Germinal center (tissue), 1 donor: ENCODE measurements around the gene SLC10A4.
"Not testable (repeated sequence)": the region's sequence is repeated elsewhere in the genome, so short reads cannot be mapped to it uniquely, and the experiment has no call there.

Experiments
- DNase-seq: peaks from one replicate; pipeline ENCODE4 v3.0.0; 2012; ENCODE audit warnings: mixed read lengths, low spot score

SLC10A4 gene, protein sequence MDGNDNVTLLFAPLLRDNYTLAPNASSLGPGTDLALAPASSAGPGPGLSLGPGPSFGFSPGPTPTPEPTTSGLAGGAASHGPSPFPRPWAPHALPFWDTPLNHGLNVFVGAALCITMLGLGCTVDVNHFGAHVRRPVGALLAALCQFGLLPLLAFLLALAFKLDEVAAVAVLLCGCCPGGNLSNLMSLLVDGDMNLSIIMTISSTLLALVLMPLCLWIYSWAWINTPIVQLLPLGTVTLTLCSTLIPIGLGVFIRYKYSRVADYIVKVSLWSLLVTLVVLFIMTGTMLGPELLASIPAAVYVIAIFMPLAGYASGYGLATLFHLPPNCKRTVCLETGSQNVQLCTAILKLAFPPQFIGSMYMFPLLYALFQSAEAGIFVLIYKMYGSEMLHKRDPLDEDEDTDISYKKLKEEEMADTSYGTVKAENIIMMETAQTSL

DNA sequence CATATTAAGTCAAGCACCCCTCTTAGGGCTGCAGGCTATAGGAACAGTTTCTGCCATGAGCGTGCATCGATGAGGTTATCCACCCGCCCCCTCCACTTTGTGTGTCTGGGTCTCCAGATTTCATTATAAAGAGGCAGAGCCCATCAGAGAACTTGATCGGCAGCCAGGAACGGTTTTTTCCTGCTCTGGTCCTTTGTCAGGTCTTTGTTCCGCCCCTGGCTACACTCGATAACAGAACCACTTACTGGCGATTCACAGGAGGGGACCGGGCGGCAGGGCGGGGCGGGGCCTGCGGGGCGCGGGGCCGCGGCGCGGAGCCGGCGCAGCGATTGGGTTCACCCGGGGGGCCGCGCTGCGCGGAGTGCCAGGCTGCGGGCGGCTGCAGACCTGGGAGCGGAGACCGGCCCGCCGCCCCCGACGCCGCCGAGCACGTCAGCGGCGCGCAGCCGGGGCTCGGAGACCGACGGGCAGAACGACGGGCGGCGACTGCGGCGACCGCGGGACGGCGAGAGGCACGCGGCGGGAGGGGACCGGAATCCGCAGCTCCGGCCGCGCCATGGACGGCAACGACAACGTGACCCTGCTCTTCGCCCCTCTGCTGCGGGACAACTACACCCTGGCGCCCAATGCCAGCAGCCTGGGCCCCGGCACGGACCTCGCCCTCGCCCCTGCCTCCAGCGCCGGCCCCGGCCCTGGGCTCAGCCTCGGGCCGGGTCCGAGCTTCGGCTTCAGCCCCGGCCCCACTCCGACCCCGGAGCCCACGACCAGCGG lies at the start of gene SLC10A4:
Gene SLC10A4 (plus strand): TSS at position 338 of the 771 bp plus-strand sequence. CDS start 219 bp downstream, at position 557.
- DNase-seq: peak; percentile 57

DNA sequence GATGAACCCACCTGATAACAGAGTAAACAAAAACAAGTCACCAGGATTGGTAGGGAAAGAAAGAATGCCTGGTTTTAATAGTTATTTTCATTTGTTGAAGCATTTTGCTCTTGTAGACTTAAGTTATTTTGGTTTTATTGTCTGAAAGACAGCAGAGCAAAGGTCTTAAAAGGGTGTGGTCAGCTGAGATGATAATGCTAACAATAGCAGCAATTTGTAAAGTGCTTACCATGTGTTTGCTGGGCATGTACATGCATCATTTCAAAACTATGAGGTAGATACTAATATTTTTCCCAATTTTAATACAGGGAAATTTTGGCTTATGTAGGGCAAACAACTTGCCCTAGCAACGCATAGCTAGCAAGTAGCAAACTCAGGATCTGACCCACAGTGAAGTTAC lies 46.8 kb upstream of the SLC10A4 start:
- no peak for DNase-seq

DNA sequence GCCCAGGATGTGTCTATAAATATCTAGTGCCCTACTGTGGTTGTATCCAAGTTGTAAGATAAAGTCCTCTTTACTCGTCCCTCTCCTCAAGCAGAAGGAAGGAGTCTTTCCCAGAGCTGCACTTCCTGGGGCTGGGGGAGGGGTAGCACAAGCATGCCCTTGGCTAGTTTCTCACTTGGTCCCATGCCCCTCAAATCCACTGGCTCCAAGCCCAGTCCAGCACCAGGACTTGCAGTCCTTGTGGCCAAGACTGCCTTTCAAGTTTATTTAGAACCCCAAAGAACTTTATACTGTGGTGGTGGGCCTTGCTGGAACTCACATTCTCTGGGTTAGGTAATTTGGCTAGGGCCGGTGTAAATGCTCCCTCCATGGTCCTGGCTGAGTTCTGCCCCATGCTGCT lies 43.2 kb upstream of the SLC10A4 start:
- DNase-seq: no peak

DNA sequence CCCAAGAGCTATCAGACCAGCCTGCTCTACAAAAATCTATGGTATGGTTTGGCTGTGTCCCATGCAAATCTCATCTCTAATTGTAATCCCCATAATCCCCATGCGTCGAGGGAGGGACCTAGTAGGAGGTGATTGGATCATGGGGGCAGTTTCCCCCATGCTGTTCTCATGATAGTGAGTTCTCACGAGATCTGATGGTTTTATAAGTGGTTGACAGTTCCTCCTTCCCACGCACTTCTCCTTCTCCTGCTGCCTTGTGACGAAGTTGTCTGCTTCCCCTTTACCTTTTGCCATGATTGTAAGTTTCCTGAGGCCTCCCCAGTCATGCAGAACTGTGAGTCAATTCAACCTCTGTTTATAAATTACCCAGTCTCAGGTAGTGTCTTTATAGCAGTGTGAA lies 42.2 kb upstream of the SLC10A4 start:
- DNase-seq: not testable (repeated sequence)

DNA sequence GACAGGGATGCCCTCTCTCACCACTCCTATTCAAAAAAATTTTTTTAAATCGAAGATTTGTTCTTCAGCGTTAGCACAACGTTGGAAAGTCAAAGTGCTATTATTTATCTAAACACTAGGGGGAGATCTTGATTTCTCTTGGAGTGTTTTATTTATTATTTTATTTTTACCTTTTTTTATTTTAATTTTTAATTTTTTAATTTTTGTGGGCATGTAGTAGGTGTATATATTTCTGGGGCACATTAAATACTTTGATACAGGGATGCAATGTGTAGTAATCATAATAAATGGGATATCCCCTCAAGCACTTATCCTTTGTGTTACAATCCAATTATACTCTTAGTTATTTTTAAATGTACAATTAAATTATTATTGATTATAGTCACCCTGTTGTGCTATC lies 37.4 kb upstream of the SLC10A4 start:
- DNase-seq: peak; percentile 15

DNA sequence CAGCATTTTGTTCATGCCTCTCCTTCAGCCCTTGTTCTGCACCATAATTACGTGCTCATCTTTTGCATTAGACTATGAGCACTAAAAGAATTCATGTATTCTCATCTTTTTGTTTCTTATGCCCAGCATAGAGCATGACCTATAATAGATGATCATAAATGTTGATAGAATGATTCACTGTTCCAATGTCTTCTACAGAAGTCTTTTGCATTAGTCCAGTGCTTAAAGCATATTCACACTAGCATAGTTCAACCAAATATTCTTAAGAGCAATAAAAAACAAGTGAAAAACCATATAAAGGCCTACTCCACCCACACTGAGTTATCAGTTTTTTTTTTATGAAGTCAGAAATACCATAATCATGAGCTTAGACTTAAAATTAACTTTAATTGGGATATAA lies 36.5 kb upstream of the SLC10A4 start:
- no peak for DNase-seq

DNA sequence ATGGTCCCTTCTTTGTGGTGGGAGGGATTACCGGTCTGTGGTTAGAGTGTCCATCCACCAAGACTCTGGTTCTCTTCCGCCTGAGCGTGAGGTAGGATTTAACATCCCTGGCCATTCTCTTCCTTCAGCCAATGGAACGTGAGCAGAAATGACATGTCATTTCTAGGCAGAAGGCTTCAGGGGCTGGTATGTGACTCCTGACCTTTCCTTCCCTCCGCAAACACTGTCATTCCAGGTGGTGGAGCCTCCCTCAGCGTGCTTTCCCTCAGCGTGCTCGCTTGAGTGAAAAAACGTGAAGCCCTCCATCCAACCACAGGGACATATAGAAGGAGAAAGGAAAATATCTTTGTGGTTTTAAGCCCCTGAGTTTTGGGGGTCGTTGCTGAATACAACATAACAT lies 34.0 kb upstream of the SLC10A4 start:
- no peak for DNase-seq

DNA sequence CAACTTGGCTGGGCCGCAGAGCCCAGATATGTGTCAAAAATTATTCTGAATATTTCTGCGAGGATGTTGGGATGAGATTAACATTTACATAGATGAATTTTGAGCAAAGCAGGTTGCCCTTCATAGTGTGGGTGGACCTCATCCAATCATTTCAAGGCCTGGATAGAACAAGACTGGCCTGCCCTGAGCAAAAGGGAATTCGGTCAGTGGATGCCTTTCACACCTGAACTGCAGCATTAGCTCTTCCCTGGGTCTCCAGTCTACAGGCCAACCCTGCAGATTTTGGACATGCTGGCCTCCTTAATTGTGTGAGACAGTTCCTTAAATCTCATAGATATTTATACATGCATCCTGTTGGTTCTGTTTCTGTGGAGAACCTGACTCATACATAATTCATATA lies 32.4 kb upstream of the SLC10A4 start:
- no peak for DNase-seq

DNA sequence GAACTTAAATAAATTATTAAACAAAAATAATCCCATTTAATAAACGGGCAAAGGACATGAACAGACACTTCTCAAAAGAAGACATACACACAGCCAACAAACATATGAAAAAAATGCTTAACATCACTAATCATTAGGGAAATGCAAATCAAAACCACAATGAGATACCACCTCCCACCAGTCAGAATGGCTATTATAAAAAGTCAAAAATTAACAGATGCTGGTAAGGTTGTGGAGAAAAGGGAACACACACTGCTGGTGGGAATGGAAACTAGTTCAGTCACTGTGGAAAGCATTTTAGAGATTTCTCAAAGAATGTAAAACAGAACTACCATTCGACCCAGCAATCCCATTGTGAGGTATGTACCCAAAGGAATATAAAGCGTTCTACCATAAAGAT lies 31.5 kb upstream of the SLC10A4 start:
- not testable (repeated sequence) for DNase-seq

DNA sequence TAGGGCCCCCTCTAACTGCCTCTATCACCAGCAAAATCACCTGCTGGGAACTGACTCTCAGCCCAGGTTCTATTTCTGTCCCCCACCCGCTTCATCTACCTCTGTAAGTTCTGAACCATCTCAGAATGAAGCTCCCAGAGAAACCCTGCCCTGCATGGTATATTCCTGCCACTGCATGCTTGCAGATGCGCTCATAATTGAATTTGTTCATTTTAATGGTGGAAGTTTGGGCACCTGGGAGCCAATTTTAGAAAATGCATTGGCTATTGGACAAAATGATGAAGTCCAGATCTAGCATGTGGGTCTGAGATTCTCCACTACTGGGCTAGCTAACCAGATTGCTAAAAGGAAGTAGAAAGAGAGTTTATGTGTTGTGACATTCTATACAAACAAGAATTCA lies 28.6 kb upstream of the SLC10A4 start:
- no peak for DNase-seq

DNA sequence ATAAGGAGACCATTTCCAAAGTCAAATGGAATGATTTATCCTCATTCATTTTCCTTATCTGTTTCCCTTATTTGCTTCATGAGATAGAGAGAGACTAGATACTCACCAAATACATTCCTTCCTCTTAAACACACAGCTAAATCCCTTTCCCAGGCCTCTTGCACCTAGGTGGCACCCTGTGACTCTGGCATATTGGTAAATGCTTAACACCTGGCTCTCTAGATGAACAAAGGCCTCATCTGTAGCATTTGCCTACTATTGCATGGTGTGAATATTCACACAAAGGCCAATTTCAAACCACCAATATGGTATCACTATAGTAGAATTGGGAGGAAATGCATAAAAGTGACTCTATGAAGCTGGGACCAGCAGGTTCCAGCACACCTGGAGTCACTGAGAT lies 22.1 kb upstream of the SLC10A4 start:
- DNase-seq: no peak

DNA sequence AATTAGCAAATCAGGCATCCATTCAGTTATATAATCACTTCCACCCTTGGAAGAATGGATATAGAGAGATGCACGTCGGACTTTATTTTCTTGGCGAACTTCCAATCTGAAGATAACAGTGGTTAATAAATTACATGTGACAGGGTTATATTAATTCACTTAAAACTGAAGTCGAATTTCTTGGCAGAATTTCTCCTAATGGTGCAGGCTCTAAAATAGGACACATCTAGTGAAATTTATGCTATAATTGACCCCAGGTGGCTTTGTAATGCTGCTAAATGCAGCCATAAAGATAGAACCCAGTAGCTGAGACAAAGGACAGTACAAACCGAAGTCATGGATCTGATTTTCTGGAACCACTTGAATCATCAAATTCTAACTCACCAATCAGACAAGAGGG lies 20.8 kb upstream of the SLC10A4 start:
- DNase-seq: peak; percentile 0

DNA sequence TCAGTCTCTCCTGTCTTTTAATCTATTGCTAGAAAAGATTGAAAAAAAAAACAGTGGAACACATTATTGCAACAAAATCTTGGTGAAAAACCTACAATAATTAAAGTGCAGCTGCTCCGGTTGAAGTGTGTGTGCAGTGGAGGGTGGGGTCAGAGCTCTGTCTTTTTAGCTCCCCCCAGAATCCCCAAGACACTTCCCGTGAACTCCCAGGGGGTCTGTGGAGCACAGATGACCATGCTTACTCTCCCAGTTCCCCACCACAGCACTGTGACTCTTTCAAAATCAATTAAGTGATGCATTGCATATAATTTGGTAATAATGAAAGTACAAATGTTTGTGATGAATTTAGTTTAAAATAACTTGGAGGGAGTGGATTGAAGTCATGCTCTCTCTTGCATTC lies 15.7 kb upstream of the SLC10A4 start:
- no peak for DNase-seq

DNA sequence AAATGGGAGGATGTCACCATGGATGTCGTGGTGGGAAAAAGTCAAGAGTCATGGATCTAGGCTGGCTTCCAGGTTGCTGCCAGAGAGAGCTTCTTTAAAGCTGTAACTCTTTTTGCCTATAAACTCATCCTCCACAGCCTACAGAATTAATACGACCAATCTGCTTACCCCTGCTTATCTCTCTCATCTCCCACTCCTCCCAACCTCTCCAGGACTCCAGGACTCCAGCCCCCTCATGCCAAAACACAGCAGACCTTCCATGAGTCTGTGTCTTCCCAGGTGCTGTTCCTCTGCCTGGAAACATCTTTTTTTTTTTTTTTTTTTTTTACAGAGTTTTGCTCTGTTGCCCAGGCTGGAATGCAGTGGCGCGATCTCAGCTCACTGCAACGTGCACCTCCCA lies 15.3 kb upstream of the SLC10A4 start:
- DNase-seq: no peak

DNA sequence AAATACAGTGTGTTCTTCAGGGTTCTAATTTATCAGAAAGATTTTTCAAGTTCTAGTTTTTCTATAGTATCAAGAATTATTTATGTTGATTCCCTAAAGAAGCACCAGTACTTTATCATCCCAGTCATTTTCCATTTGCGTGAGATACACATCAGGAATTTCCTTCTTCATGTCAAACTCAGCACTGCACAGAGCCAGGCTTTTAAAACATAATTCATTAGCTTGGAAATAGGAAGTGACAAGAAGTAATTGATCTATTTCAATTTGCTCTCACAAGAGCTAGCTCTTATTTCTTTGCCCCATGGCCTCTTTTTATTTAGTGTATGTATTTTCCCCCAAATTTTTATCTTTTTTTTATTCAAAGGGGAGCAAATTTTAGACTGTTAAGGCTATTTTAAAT lies 13.0 kb upstream of the SLC10A4 start:
- no peak for DNase-seq

DNA sequence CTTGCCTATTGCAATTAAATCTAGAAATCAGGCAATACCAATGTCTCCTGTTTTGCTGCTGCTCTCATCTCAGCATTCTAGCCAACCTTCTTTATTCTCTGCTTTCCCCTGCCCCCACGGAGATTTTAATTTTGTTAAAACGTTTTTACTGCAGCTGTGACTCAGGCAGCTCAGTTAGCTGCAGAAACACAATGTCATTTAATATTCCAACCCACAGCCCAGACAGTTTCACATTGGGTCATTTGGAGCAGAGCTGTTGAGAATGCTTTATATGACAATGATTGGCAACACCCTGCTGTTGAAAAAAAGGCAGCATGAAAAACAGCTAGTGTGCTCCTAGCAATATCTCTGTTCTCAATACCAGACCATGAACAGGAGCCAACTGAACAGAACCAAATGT lies 12.6 kb upstream of the SLC10A4 start:
- DNase-seq: no peak

DNA sequence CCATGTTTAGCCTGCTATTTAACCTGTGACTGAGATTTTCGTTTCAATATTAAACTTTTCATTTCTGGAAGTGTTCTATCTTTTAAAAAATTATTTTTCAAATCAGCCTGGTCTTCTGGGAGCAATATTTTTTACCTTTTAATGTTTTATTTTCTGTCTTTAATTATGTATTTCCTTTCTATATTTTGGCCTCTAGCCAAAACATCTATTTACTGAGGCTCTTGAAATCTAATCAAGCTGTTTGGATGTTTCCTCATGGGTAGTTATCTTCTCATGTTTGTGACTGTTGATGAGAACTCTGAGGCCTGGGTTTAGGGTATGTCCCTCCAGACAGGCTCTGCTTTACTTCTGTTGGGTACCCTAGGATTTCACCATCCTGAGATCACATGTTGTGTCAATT lies 10.3 kb upstream of the SLC10A4 start:
- no peak for DNase-seq

DNA sequence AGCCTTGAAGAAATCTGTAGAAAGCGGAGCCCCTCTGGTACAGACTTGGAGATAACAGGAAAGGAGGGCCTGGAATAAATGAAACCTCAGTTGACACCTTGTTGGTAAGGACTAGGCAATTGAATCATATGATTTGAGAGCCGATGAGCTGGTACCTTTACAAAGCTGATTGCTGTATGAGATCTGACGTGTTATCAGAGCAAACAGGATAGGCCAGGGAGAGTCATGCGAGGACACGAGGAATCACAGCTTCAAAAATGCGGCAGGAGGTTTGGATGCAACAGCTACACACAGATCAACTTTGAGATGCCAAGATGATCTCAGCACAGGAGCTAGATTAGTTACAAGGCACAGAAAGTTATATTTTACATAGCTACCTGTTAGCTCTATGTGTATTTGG lies 7.4 kb upstream of the SLC10A4 start:
- DNase-seq: no peak

DNA sequence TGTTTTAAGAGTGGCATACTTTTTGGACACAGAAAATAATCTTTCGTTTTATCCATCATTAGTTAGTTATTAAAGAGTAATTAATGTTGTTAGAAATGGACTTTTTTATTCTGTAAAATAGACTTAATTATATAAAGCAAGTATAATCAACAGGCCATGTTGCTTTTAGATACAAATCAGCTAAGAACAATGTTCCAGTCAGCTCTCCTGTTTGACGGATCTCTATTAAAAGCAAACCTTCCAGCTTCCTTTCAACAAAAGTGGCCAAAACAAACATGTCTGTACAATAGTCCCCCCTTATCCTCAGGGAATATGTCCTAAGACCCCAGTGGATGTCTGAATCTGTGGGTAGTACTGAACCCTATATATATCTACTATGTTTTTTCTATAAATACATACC lies 4.9 kb upstream of the SLC10A4 start:
- no peak for DNase-seq

DNA sequence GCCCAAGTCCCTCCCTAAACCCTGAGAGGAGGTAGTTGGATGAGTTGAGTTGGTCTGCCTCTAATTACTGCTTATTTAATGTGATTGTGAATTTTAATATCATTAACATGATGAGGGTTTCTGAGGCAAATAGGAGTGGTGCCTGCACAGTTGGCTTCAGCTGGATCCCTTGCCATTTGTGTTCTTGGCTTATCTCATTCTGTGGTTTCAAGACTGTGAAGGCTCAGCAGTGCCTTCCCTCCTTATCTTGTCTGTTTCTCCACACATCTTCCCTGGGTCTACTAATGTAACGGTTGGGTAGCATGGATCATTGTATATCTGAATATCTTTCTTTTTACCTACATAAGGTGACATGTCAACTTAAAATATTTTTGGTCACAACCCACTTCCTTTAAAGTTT lies 1.6 kb upstream of the SLC10A4 start:
- no peak for DNase-seq

DNA sequence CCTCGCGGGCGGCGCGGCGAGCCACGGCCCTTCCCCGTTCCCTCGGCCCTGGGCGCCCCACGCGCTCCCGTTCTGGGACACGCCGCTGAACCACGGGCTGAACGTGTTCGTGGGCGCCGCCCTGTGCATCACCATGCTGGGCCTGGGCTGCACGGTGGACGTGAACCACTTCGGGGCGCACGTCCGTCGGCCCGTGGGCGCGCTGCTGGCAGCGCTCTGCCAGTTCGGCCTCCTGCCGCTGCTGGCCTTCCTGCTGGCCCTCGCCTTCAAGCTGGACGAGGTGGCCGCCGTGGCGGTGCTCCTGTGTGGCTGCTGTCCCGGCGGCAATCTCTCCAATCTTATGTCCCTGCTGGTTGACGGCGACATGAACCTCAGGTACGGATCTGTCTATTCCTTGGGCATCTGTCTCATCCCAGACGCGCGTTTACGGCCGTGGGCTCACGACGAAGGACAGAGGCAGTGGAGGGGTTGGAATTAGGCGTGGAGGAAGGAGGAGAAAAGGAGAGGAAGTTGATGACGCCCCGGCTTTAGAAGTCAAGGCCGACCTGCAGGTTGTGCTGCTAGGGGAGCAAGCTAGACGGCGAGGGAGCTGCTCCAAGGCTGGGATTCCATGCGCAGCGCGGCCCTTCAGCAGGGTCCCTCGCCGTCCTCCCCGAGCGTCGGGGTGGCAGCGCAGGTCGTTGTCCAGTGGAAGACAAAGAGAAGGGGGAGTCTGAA lies 792 bp downstream of the SLC10A4 start:
- peak; percentile 14 for DNase-seq

DNA sequence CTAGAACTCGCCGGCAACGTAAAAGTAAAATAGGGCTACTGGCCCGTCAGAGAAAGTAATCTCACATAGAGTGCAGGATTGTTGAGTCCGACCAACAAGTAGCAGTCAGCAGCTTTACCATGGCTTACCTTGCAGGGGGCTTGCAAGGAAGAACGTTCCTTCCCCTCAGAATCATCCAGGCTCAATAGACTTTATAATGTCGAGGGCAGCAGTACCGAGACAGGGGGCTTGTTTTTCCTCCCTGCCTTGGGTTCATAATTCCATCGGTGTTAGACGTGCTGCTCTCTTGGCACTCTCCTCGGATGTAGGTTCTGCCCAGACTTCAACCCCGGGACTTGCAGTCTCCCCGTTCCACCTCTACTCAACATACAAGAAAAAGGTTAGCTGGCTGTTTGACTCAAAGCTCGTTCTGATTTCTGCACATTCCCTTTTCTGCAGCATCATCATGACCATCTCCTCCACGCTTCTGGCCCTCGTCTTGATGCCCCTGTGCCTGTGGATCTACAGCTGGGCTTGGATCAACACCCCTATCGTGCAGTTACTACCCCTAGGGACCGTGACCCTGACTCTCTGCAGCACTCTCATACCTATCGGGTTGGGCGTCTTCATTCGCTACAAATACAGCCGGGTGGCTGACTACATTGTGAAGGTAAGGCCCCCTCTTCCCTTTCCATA lies 1.5 kb downstream of the SLC10A4 start:
- no peak for DNase-seq
